ENCODE measurements around the gene DAZAP1.

The DAZAP1 gene

DNA sequence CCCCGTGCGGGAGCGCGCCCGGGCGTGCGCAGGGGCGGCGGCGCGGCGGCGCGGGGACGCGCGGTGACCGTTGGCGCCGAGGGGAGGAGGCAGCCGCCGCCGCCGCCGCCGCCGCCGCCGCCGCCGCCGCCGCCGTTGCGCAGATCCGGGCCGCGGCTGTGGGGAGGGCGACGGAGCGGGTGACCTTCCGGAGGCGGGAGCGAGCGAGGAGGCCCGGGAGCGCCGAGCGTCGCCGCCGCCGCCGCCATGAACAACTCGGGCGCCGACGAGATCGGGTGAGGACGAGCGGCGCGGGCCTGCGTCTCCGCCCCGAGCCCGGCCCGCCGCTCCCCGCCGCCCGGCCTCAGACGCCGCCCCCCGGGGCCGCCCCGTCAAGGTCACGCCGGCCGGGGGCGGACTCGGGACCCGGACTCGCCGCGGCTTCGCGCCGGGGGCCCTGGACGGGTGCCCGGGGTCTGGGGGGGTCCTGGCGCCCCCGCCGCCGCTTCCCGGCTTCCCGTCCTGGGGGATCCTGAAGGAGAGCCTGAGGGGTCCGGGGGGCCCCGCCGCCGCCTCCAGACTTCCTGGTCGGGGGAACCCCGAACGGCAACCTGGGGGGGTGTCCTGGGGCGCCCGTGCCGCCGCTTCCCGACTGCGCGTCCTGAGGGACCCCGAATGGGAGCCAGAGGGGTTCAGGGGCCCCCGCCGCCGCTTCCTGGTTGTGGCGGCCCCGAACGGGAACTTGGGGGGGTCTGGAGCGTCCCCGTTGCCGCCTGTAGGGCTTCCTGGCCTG is at the start of gene DAZAP1:
Gene DAZAP1, plus strand, starts transcription at position 59 of the 772 bp plus-strand sequence. Its CDS starts 188 bp downstream, at position 247.
- ATAC-seq: peak; percentile 12
- peak; percentile 48 for DNase-seq

DNA sequence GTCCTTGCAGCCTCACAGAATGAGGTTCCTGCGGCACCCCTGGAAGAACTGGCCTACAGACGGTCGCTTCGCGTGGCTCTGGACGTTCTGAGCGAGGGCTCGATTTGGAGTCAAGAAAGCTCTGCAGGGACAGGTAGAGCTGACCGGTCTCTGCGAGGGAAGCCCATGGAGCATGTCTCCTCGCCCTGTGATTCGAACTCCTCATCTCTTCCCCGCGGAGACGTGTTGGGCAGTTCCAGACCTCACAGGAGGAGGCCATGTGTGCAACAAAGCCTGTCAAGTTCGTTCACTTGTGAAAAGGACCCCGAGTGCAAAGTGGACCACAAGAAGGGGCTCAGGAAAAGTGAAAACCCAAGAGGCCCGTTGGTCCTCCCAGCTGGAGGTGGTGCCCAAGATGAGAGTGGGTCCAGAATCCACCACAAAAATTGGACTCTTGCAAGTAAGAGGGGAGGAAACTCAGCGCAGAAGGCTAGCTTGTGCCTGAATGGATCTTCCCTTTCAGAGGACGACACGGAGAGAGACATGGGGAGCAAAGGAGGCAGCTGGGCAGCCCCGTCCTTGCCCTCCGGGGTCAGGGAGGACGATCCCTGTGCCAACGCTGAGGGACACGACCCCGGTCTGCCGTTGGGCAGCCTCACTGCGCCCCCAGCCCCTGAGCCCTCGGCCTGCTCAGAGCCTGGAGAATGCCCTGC is 47.1 kb upstream of the DAZAP1 start:
- ATAC-seq (no peak), DNase-seq (no peak)

DNA sequence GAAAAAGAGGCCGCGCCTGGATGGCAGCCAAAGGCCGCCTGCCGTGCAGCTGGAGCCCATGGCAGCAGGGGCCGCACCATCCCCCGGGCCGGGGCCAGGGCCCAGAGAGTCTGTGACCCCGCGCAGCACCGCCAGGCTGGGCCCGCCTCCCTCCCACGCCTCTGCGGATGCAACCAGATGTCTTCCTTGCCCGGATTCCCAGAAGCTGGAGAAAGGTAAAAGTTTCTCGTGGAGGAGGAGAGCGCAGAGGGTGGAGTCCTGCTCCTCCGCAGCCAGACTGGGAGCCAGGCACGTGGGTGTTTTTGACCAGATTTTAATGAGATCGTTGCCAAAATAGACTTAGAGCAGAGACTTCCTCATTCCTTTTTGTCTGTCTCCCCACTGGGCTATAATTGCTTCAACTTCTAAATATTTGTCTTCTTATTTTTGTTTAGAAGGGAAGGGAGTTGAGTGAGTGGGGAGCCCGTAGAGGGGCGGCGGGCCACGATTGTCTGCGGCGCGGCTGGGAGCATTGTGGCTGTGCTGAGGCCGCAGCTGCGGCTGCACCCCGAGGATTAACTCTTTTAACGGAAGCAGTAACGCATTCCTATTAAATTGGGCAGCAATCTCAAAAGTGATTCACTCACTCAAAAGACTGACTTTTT is 46.4 kb upstream of the DAZAP1 start:
- ATAC-seq: no peak
- no peak for DNase-seq

DNA sequence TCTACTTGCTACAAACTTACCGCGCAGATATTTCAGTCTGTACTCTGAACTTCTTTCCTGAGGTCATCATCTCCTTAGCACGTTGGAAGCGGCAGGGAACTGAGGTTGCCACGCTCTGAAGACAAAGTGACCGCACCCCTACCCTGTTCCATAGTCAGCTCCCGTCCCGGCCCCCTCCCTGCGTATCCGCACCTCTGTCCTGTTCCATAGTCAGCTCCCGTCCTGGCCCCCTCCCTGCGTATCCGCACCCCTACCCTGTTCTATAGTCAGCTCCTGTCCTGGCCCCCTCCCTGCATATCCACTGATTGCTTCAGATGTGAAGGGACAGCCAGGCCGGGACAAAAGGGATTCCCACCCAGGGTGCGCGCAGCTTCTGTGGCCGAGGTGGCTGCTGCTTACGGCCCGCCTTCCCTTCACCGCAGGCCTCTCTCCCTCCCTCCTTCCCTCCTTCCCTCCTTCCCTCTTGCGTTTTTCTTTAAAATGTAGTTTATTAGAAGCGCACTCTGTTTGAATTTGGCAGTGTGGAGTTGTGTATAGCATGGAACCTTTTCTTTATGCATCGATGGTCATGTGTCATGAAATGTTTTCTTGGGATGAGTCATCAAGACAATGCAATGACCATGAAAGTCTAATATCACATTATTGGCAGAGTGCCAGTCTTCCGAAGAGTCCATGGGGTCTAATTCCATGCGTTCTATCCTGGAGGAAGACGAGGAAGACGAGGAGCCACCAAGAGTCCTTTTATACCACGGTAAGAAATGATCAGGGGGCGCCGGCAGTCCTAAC is 45.6 kb upstream of the DAZAP1 start:
- ATAC-seq: no peak
- no peak for DNase-seq

DNA sequence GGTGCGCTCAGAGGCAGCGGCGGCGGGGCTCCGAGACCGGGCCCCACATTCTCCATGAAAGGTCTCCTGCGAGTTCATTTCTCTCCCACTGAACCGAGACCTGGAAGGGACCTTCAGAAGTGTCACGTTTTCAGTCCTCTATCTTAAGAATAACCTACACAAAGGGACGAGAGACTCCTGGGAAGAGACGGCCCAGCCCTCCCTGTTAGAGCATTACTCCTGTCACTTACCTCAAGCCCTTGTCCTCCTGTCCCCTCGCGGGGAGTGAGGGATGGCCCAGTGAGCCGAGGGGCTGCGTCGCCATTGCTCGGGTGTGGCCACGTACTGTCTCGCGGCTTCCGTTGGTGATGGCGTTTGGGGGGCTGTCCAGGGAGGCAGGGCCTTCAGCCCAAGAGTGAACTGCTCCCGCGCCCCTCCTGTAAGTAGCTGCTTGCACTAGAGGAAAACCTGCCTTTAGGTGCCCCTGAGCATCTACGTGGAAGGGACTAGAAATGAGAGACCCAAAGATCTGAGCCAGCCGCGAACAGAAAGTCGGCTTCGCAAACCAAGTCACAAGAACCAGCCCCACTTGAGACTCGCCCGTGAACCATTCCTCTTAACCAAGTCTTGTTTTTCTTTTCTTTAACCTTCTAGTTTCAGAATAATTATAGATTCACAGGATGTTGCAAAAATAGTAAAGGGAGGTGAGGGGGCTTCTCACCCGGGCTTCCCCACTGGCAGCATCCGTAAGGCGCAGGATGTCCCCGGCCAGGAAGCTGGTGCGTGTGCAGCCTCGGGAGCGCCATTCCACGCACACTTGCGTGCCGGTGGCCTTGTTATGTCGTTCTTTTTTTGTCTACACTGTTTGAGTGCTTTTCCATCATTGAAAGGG is 44.8 kb upstream of the DAZAP1 start:
- ATAC-seq (no peak), DNase-seq (no peak)

DNA sequence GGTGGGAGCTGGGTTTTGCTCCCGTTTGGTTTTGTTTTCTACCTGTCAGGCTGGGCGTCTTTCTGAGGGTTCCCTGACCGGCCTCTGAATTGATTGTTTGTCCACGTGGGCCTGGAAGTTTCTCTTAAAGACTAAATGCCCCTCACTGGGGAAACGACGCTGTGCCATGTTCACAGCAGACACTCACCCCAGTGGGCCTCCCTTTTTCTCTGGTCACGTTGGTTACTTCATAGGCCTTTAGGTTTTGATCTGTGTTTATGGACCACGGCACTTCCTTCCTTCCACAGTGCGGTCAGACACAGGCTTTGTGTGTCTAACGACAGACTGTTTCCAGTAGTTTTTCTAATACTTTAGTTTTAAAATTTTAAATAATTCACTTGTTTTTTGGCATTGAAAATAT is 43.8 kb upstream of the DAZAP1 start:
- no peak for DNase-seq
- ATAC-seq: peak; percentile 24

DNA sequence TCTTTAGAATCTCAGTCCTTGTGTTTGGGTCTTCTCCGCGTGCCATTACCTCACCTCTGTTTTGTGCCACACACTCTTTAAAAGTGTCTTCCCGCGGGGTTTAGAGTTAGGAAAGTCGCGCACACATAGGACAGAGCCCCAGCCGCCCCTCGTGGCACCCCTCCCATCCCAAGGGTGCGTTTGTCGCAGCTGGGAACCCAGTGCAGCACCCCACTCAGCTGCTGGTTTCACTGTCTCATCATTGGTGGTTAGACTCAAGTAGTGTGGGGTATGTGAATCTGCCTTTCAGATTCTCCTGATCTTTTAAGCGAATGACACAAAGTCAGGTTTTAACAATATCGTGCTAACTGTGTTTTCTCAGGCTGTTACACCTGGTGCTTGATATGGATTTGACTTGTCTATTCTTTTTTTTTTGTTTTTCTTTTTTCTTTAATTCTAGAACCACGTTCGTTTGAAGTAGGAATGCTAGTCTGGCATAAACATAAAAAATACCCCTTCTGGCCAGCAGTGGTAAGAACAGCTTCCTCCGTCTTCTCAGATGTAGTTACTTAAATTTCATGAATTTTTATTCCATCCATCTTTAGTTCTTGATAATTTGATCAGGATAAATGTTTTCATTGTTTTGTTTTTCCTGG is 43.2 kb upstream of the DAZAP1 start:
- DNase-seq (peak; percentile 35), ATAC-seq (peak; percentile 86)

DNA sequence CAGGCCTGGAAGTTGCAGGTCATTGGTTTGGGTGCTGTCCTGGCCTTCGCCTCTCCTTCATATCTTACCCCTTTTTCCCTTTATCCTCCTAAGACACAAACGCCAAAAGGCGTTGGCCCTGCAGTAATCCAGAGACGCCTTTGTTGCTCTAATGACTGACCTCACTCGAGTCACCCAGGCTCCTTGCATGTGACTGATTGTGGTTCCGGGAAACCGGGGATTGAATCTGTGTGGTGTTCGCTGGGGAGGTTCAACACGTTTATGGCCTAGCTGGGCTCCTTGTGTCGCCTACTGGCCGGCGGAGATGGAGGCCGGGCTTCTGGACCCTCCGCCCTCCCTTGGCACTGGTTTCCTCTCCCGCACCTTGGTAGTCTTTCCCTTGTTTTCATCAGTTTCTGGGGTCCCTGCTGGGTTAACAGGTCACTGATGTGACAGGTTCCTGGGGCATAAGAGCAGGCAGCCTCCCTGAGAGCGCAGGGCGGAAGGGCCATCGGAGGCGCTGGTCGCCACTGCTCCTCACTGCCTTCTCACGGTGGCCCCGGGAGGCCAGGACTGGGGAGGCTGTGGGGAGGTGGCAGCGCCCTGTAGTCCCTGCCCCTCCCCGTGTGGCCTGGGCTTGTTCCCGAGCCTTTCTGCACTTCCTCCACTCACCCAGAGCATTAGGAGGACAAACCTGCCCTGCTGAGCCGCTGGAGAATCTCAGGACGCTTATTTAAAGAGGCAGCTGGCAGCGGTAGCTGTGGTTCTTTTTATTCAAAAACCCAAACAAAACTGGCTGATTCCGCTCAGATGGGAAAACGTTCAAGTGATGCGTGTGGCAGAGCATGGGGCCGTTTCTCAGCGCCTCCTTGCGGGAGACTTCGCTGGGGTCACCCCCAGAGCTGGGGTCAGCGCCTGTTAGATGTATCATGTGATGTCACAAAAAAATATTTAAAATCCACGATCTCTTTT is 41.8 kb upstream of the DAZAP1 start:
- ATAC-seq (no peak), DNase-seq (no peak)

DNA sequence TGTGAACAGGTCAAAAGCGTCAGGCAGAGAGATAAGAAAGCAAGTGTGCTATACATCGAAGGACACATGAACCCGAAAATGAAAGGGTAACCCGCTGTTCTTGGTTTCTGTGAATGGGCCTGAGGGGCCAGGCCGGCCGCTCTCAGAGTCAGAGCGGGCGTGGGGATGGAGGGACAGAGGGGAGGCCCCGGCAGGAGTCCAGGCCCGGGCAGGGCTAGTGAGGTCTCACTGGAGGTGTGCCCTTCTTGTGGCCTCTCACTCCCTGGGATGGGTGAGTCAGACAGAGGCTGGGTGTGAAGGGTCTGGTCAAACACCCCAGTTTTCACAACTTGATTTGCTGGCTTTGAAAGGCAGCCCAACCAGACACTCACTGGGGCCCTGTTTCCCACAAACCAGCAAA is 41.1 kb upstream of the DAZAP1 start:
- ATAC-seq (no peak), DNase-seq (no peak)

DNA sequence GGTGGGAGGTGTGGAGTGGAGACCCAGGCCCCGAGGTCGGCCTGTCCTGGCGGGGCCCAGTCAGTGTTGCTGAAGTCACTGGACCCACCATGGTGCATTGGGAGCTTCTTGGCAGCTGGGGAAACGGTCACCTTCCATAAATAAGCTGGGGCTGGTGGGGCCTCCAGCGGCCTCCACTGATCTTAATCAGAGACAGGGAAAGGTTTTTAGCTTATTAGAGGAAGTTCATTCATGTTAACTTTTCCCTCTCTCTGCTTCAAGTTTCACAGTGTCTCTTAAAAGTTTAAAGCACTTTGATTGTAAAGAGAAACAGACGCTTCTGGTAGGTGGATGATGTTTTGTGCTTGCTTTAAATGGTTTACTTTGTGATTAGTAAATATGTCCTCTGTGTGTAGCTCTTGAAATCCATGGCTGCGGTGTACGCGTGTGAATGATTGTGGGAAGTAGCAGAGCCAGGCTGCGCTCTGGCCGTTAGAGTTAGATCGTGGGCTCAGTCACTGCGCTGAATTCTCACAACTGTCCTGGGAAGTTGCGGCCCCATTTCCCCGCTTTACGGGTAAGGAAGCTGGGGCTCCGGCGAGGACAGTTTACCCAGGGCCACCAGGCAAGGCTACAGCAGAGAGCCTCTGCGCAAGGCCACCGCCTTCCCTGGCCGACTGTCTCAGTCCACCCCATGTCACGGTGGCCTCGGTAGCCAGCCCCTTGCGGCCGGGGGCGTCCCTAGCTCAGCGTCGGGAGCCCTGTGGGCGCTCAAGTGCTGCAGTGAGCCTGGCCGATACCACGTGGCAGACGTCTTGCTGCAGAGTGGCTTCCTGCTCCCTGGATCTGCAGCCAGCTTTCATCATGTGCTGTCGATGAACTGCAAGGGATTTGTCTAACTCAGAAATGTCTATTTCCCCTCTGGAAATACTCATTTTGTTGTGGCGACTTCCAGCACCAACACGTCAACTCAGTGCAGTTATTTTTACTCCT is 40.2 kb upstream of the DAZAP1 start:
- ATAC-seq (no peak), DNase-seq (no peak)

DNA sequence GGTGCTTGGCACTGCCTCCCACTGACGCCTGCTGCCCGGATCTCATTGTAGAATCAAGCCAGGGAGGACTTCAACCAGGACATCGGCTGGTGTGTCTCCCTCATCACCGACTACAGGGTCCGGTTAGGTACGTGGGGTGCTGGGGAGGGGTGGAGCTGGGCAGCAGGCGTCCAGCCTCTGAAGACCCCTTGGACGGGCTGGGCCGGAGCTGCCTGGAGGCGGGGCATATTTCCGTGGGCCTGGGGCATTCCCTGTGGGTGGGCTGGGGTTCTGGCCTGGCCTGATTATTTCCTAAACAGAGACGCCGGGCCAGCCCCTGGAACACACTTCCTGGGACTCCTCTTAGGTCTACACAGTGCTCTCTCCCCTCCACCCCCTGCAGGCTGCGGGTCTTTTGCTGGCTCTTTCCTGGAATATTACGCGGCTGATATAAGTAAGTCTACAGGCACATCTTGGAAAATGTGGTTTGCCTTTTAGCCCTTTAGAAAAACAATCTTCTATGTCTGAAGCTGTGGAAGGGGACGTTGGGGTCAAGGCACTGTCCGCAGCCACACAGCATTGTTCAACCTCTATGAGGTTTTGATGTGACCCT is 38.1 kb upstream of the DAZAP1 start:
- ATAC-seq (no peak), DNase-seq (no peak)

DNA sequence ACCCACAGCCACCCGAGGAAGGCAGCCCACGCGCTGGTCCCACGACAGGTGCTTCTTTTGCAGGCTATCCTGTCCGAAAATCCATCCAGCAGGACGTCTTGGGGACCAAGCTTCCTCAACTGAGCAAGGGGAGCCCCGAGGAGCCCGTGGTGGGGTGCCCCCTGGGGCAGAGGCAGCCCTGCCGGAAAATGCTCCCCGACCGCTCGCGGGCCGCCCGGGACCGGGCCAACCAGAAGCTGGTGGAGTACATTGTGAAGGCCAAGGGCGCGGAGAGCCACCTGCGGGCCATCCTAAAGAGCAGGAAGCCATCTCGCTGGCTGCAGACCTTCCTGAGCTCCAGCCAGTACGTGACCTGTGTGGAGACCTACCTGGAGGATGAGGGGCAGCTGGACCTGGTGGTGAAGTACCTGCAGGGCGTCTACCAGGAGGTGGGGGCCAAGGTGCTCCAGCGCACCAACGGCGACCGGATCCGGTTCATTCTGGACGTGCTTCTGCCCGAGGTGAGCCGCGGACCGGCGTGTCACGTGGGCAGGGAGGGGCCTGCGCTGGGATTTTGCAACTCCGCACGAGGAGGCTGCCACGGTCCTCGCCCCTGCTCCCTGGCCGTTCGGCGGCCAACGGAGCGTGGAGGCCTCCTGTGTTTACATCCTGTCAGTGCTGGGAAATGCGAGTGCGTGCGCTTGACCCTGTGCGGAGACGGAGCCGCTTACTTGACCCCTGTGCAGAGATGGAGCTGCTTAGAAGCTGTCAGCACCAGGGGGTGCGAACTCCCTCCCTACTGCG is 36.6 kb upstream of the DAZAP1 start:
- ATAC-seq: no peak

DNA sequence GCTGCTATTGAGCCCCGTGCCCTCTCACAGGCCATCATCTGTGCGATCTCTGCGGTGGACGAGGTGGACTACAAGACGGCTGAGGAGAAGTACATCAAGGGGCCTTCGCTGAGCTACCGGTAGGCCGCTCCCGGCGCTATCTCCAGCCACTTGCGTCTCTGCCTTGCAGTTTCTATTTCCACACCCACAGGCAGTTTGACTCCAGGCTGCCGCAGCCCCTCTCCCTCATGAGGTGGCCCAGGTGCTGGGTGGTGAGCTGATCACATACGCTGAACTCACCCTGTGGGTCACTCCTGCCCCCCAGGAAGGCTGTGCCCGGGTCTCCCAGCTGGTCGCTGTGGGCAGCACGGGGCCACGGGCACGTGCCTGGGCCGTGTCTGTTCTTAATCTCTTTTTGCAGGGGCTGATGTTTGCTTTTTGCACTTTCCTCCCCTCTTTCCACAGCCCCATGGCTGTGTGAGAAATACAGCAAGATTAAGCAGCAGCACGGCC is 34.3 kb upstream of the DAZAP1 start:
- no peak for ATAC-seq

More for the DNA sequence above, 36.6 kb upstream of the DAZAP1 start:
- DNase-seq: no peak

DNA sequence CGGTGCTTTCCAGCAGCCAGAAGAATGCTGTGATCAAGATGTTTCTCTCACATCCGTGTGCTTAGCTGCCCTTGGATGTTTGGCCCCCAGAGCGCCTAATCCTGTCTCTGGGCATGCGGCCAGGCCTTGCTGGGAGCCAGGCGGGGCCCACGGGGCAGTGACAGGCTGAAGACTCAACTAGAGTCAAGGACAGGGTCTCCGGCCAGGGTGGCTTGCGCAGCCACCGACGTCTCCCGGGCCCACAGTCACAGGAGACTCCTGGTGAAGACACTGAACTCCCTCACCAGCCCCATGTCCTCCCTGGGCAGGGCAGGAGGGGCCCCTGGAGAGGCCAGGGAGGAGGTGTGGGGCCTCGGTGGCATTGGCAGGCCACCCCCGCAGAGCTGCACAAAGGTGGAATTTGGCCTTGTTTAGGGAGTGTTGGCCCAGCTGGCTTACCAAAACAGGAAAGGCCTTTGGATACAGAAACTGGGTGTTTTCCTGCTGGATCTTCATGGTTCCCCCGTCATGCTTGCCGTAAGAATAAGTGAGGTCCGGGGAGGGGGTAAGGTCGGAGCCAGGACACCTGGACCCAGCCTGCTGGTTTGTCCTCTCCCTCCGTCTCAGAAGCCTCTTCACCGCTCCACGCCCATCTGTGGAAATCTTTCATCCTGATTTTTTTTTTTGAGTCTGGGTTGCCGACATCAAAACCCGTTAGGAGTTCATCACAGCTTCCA is 33.7 kb upstream of the DAZAP1 start:
- DNase-seq (no peak), ATAC-seq (no peak)

More for the DNA sequence above, 34.3 kb upstream of the DAZAP1 start:
- no peak for DNase-seq

DNA sequence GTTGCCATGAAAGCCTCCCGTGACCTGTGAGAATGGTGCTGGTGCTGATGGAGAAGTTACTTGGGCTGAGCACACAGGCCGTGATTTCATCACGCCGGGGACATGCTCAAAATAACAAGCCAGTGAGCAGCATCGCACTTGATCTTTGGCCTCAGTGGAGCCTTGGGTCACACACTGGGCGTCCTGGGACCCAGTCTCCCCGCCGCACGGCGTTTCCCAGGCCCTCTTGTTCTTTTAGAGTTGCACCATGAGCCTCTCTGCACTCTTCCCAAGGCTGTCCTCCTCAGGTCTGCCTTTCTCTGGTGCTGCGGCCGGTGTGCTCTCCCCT is 33.2 kb upstream of the DAZAP1 start:
- ATAC-seq: no peak
- DNase-seq: no peak

DNA sequence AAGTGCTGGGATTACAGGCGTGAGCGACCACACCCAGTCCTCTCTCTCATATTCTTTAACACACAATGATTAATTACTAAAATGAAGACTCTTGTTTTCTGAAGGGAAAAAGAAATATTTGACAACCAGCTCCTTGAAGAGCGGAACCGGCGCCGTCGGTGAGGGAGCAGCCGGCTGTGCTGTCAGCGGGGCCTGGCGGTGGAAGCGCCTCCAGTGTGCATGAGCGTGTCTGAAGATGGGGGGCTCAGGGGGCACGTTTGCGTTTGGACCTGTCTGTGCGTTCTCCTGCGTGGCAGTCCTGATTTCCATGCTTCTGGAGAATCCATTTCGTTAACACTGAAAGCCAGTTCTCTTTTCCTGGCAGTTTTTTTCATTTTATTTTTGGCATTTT is 31.0 kb upstream of the DAZAP1 start:
- DNase-seq: no peak
- ATAC-seq: no peak
